ENCODE results near the gene TTC33.

GRCh38 chr5:40618926-40619325 lies 136.8 kb downstream of the TTC33 start:
- TF ChIP-seq ZNF274 (IDR thresholded peaks at IDR 0.05; ENCODE audit: low read depth, low read length) (no peak), SUZ12 (IDR thresholded peaks at IDR 0.05; ENCODE audit: extremely low read depth, insufficient read depth, insufficient read length) (no peak), YY1 (IDR thresholded peaks at IDR 0.05; ENCODE audit: insufficient read depth, insufficient read length) (no peak)

All from NT2/D1 (cell line).